Lower leg skin (tissue), 4 donors: ENCODE results near the gene TMEM138. TPM values are rescaled to one million over a fixed set of nuclear protein-coding genes. Genes with fewer than 3 reads are reported as not detected.

ENCODE experiments used
- DNase-seq, 2 donors: peaks; one replicate each; pipeline ENCODE4 v3.0.0-alpha.2; 2019; ENCODE audit warnings: low spot score in 2 of 2
- H3K4me3 ChIP-seq: fragments of 200-600 bp; sonication (generic); 2 replicates; pipeline ENCODE4 v1.5.1; 2017; ENCODE audit warnings: mild to moderate bottlenecking, low read depth; ENCODE audit not compliant: poor library complexity, severe bottlenecking
- CTCF ChIP-seq, 3 donors: fragments of 450-650 bp; IDR thresholded peaks; one replicate each; pipeline ENCODE4 v1.5.1; 2016; ENCODE audit warnings: antibody characterized with exemption in 3 of 3, mild to moderate bottlenecking in 3 of 3, moderate library complexity in 2 of 3
- POLR2A ChIP-seq, 2 donors: fragments of 450-650 bp; IDR thresholded peaks; one replicate each; pipeline ENCODE4 v1.6.1; 2016 to 2017; ENCODE audit warnings: antibody characterized with exemption in 2 of 2, mild to moderate bottlenecking in 1 of 2, moderate library complexity in 1 of 2
- WGBS, 2 donors: methylation state at CpG; one replicate each; pipeline ENCODE4 v1.1.5; 2018; 5-methylcytosine and 5-hydroxymethylcytosine counted together
- intact Hi-C: fragments of 100-400 bp; cut with DNase I; formaldehyde crosslinking; loops from one replicate; pipeline ENCODE4 v1.15.0; 2023; ENCODE audit warnings: low total_unique reads
- total RNA-seq, 4 donors: library from RNA; depleted of rRNA; stranded (reverse); fragments of >200 nt; gene quantifications; one replicate each; pipeline ENCODE4 v1.1.0, GENCODE V29; 2016

Gene TMEM138
- total RNA-seq, 4 donors from 2014 or later = 12.7 to 47.2 (median 18.1) TPM

- DNase-seq = no peak
- intact Hi-C loops = no loop called here
- no peak overlapping the region for H3K4me3 ChIP-seq
- 86 to 92% methylated on average over 2 of the region's 2 CpGs for WGBS, 2 donors
- no peak for TF ChIP-seq CTCF (IDR thresholded peaks at IDR 0.05)
- no peak for TF ChIP-seq POLR2A (IDR thresholded peaks at IDR 0.05)
Measured at GRCh38 chr11:61401173-61401572, 39.0 kb downstream of the TMEM138 start.

GRCh38 chr11:61401573-61401972 lies 39.4 kb downstream of the TMEM138 start:
- DNase-seq = no peak
- intact Hi-C loops = no loop called here
- no peak overlapping the region for H3K4me3 ChIP-seq
- 93% methylated on average over 2 of the region's 2 CpGs for WGBS, 2 donors
- TF ChIP-seq CTCF (IDR thresholded peaks at IDR 0.05) (no peak), POLR2A (IDR thresholded peaks at IDR 0.05) (no peak)

GRCh38 chr11:61403658-61404057 lies 41.5 kb downstream of the TMEM138 start:
- no peak for TF ChIP-seq CTCF (IDR thresholded peaks at IDR 0.05)
- no peak for TF ChIP-seq POLR2A (IDR thresholded peaks at IDR 0.05)
- no peak overlapping the region for H3K4me3 ChIP-seq
- intact Hi-C loops = no loop called here
- DNase-seq = no peak
- WGBS, 2 donors = 93 to 100% methylated on average over 1 of the region's 1 CpG

GRCh38 chr11:61404103-61404502 lies 41.9 kb downstream of the TMEM138 start:
- no peak for DNase-seq
- H3K4me3 ChIP-seq = no peak overlapping the region
- intact Hi-C loops = no loop called here
- 62 to 73% methylated on average over 5 of the region's 5 CpGs for WGBS, 2 donors
- TF ChIP-seq POLR2A (IDR thresholded peaks at IDR 0.05) (no peak), CTCF (IDR thresholded peaks at IDR 0.05) (no peak)

- TF ChIP-seq POLR2A (IDR thresholded peaks at IDR 0.05) (no peak), CTCF (IDR thresholded peaks at IDR 0.05) (no peak)
- 76 to 77% methylated on average over 4 of the region's 4 CpGs for WGBS, 2 donors
- intact Hi-C loops = no loop called here
- H3K4me3 ChIP-seq = no peak overlapping the region
- no peak for DNase-seq
Measured at GRCh38 chr11:61404641-61405040, 42.5 kb downstream of the TMEM138 start.

GRCh38 chr11:61406067-61406466 lies 43.9 kb downstream of the TMEM138 start:
- TF ChIP-seq POLR2A (IDR thresholded peaks at IDR 0.05) = no peak
- no peak for TF ChIP-seq CTCF (IDR thresholded peaks at IDR 0.05)
- H3K4me3 ChIP-seq = no peak overlapping the region
- WGBS, 2 donors = 65 to 79% methylated on average over 2 of the region's 2 CpGs
- intact Hi-C loops = no loop called here
- no peak for DNase-seq
